Neural cell (in vitro differentiated cells): ENCODE measurements around the gene AGK. TPM values are rescaled to one million over a fixed set of nuclear protein-coding genes. Genes with fewer than 3 reads are reported as not detected.

Experiments
- H2AFZ ChIP-seq: fragments of 200-600, 300-800 bp; sonication (generic), shearing (Covaris generic); 2 replicates; pipeline ENCODE4 v1.6.0; 2014; ENCODE audit warnings: low read depth, mild to moderate bottlenecking, antibody characterized with exemption, low read length, moderate library complexity
- H3F3A ChIP-seq: fragments of 200-600 bp; shearing (Covaris generic); 2 replicates; pipeline ENCODE4 v1.6.1; 2016; ENCODE audit warnings: mild to moderate bottlenecking, moderate library complexity, mixed read lengths, antibody characterized with exemption, low read length; ENCODE audit not compliant: insufficient read depth, poor library complexity, severe bottlenecking
- H3K27ac ChIP-seq: fragments of 200-600, 300-800 bp; sonication (generic), shearing (Covaris generic); 2 replicates; pipeline ENCODE4 v1.5.1; 2014; ENCODE audit warnings: mild to moderate bottlenecking, low read length, moderate library complexity
- H3K27me3 ChIP-seq: fragments of 300-800, 200-600 bp; sonication (generic), shearing (Covaris generic); 2 replicates; pipeline ENCODE4 v1.6.0; 2014; ENCODE audit warnings: mild to moderate bottlenecking, low read depth, low read length, moderate library complexity; ENCODE audit not compliant: insufficient read depth
- H3K36me3 ChIP-seq: fragments of 300-800, 200-600 bp; sonication (generic), shearing (Covaris generic); 2 replicates; pipeline ENCODE4 v1.5.1; 2014; ENCODE audit warnings: mild to moderate bottlenecking, antibody characterized with exemption, low read length, moderate library complexity; ENCODE audit not compliant: insufficient read depth
- H3K4me2 ChIP-seq: fragments of 300-800, 200-600 bp; sonication (generic), shearing (Covaris generic); 2 replicates; pipeline ENCODE4 v1.6.0; 2014; ENCODE audit warnings: mild to moderate bottlenecking, low read length
- H3K4me3 ChIP-seq: fragments of 300-800, 200-600 bp; sonication (generic), shearing (Covaris generic); 2 replicates; pipeline ENCODE4 v1.5.1; 2014; ENCODE audit warnings: mild to moderate bottlenecking, low read length, moderate library complexity
- H3K79me2 ChIP-seq: fragments of 200-600 bp; shearing (Covaris generic); replicated peaks from 2 replicates; pipeline ENCODE4 v1.6.0; 2014; ENCODE audit warnings: mild to moderate bottlenecking, low read length, moderate library complexity; ENCODE audit not compliant: insufficient read depth
- H3K9ac ChIP-seq: fragments of 300-800, 200-600 bp; sonication (generic), shearing (Covaris generic); 2 replicates; pipeline ENCODE4 v1.6.1; 2016; ENCODE audit warnings: mild to moderate bottlenecking, low read length, mixed read lengths
- H3K9me2 ChIP-seq: fragments of 200-600 bp; shearing (Covaris generic); 2 replicates; pipeline ENCODE4 v1.6.1; 2016; ENCODE audit warnings: mild to moderate bottlenecking, low read length, mixed read lengths; ENCODE audit not compliant: insufficient read depth
- H3K9me3 ChIP-seq: fragments of 200-600, 300-800 bp; sonication (generic), shearing (Covaris generic); 2 replicates; pipeline ENCODE4 v1.6.1; 2016; ENCODE audit warnings: mild to moderate bottlenecking, mixed run types, low read length, moderate library complexity, mixed read lengths
- H4K20me1 ChIP-seq: fragments of 200-600 bp; shearing (Covaris generic); 2 replicates; pipeline ENCODE4 v1.6.1; 2016; ENCODE audit warnings: mild to moderate bottlenecking, mixed run types; ENCODE audit not compliant: insufficient read depth
- EP300 ChIP-seq: fragments of 450-650 bp; conservative IDR thresholded peaks from 2 replicates; pipeline ENCODE4 v1.6.1; 2014; ENCODE audit warnings: antibody characterized with exemption, mild to moderate bottlenecking, moderate library complexity; ENCODE audit not compliant: poor library complexity, severe bottlenecking
- EZH2 ChIP-seq: fragments of 200-600, 300-800 bp; shearing (Covaris generic), sonication (generic); IDR thresholded peaks from 2 replicates; pipeline ENCODE4 v1.6.1; 2014; ENCODE audit warnings: antibody characterized with exemption, low read length, borderline replicate concordance, mild to moderate bottlenecking; ENCODE audit not compliant: insufficient read depth, poor library complexity, severe bottlenecking
- MXI1 ChIP-seq: fragments of 450-650 bp; conservative IDR thresholded peaks from 2 replicates; pipeline ENCODE4 v1.6.1; 2014; ENCODE audit warnings: antibody characterized with exemption, mild to moderate bottlenecking; ENCODE audit not compliant: poor library complexity, severe bottlenecking
- POLR2AphosphoS5 ChIP-seq: IDR thresholded peaks from 2 replicates; pipeline ENCODE4 v1.6.1; 2012
- RAD21 ChIP-seq: fragments of 450-650 bp; conservative IDR thresholded peaks from 2 replicates; pipeline ENCODE4 v1.6.1; 2014; ENCODE audit warnings: antibody characterized with exemption, mild to moderate bottlenecking, moderate library complexity
- SMC3 ChIP-seq: fragments of 450-650 bp; conservative IDR thresholded peaks from 2 replicates; pipeline ENCODE4 v1.6.1; 2014; ENCODE audit warnings: antibody characterized with exemption, mild to moderate bottlenecking, moderate library complexity; ENCODE audit not compliant: poor library complexity
- TAF1 ChIP-seq: IDR thresholded peaks from 2 replicates; pipeline ENCODE4 v1.6.1; 2012; ENCODE audit warnings: low read depth
- polyA plus RNA-seq: library from polyadenylated mRNA; depleted of rRNA; stranded (reverse); fragments of >200 nt; gene quantifications from 2 replicates; pipeline ENCODE4 v1.2.3, GENCODE V29; 2014
- TF ChIP-seq, protein P1 (sequence below): fragments of 450-650 bp; IDR thresholded peaks from 2 replicates; pipeline ENCODE4 v1.5.1; 2014; ENCODE audit warnings: antibody characterized with exemption, mild to moderate bottlenecking, moderate library complexity; ENCODE audit not compliant: poor library complexity, severe bottlenecking
- TF ChIP-seq, protein P2 (sequence below): IDR thresholded peaks from 2 replicates; pipeline ENCODE4 v1.6.1; 2012; ENCODE audit warnings: borderline replicate concordance

Gene AGK
- polyA plus RNA-seq, 1 donor from 2014 or later, result 59.8 TPM

DNA sequence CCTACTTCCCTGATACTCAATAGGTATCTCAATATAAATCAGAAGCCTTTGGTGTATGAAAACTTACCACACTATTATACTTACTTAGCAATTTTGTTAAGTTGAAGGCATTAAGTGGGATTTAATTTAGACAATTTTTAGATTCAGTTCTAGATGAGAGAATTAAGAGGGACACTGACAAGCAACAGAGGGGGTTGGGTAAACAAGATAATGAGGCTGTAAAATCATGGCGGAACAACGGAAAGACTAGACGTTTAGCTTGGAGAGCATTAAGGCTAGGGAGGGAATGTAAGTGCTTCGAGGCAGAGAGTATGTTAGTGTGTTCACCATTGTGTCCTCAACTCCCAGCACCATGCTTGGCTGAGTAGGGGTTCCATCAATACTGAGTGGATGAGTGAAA, 79.4 kb downstream of the AGK start:
- no peaks in the 10 kb centered on the region for H4K20me1 ChIP-seq
- TF ChIP-seq SMC3 (no peak), EP300 (no peak), RAD21 (no peak), EZH2 (no peak), MXI1 (no peak)
- TF ChIP-seq, protein P1, sequence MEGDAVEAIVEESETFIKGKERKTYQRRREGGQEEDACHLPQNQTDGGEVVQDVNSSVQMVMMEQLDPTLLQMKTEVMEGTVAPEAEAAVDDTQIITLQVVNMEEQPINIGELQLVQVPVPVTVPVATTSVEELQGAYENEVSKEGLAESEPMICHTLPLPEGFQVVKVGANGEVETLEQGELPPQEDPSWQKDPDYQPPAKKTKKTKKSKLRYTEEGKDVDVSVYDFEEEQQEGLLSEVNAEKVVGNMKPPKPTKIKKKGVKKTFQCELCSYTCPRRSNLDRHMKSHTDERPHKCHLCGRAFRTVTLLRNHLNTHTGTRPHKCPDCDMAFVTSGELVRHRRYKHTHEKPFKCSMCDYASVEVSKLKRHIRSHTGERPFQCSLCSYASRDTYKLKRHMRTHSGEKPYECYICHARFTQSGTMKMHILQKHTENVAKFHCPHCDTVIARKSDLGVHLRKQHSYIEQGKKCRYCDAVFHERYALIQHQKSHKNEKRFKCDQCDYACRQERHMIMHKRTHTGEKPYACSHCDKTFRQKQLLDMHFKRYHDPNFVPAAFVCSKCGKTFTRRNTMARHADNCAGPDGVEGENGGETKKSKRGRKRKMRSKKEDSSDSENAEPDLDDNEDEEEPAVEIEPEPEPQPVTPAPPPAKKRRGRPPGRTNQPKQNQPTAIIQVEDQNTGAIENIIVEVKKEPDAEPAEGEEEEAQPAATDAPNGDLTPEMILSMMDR, result no peak
- H3K9ac ChIP-seq, result no peak overlapping the region
- no peaks in the 10 kb centered on the region for H3K79me2 ChIP-seq
- H2AFZ ChIP-seq, result no peak overlapping the region
- no peak overlapping the region for H3K4me2 ChIP-seq
- no peaks in the 10 kb centered on the region for H3F3A ChIP-seq
- H3K4me3 ChIP-seq, result no peak overlapping the region
- no peaks in the 10 kb centered on the region for H3K9me2 ChIP-seq
- no peak overlapping the region for H3K27ac ChIP-seq
- H3K27me3 ChIP-seq, result no peaks in the 10 kb centered on the region
- H3K9me3 ChIP-seq, result no peaks in the 10 kb centered on the region
- no peaks in the 10 kb centered on the region for H3K36me3 ChIP-seq

DNA sequence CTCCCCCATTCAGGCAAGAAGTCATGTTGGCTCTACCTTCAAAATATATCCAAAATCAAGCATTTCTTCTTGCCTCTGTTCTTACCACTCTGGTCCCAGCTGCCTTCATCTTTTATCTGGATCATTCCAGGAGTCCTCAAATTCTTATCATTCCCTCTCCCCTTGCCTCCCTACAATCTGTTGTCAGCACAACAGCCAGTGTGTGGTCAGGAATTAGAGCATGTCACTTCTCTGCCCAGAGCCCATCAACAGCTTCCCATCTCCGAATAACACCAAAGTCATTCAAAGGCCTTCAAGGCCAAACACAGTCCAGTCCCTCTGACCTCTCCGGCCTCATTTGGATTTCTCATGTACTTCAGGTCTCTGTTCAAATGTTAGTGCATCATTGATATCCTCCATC, 80.3 kb downstream of the AGK start:
- Histone ChIP-seq H3K27ac (no peak overlapping the region), H3F3A (no peaks in the 10 kb centered on the region), H3K27me3 (no peaks in the 10 kb centered on the region), H3K4me3 (no peak overlapping the region), H2AFZ (no peak overlapping the region), H3K9ac (no peak overlapping the region), H3K79me2 (no peaks in the 10 kb centered on the region), H3K4me2 (no peak overlapping the region), H4K20me1 (no peaks in the 10 kb centered on the region), H3K9me2 (no peaks in the 10 kb centered on the region), H3K9me3 (no peaks in the 10 kb centered on the region), H3K36me3 (no peaks in the 10 kb centered on the region)
- no peak for TF ChIP-seq TAF1
- TF ChIP-seq MXI1, result no peak
- TF ChIP-seq, protein P1, result no peak
- TF ChIP-seq POLR2AphosphoS5, result no peak
- TF ChIP-seq, protein P2, sequence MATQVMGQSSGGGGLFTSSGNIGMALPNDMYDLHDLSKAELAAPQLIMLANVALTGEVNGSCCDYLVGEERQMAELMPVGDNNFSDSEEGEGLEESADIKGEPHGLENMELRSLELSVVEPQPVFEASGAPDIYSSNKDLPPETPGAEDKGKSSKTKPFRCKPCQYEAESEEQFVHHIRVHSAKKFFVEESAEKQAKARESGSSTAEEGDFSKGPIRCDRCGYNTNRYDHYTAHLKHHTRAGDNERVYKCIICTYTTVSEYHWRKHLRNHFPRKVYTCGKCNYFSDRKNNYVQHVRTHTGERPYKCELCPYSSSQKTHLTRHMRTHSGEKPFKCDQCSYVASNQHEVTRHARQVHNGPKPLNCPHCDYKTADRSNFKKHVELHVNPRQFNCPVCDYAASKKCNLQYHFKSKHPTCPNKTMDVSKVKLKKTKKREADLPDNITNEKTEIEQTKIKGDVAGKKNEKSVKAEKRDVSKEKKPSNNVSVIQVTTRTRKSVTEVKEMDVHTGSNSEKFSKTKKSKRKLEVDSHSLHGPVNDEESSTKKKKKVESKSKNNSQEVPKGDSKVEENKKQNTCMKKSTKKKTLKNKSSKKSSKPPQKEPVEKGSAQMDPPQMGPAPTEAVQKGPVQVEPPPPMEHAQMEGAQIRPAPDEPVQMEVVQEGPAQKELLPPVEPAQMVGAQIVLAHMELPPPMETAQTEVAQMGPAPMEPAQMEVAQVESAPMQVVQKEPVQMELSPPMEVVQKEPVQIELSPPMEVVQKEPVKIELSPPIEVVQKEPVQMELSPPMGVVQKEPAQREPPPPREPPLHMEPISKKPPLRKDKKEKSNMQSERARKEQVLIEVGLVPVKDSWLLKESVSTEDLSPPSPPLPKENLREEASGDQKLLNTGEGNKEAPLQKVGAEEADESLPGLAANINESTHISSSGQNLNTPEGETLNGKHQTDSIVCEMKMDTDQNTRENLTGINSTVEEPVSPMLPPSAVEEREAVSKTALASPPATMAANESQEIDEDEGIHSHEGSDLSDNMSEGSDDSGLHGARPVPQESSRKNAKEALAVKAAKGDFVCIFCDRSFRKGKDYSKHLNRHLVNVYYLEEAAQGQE, result no peak
- no peak for TF ChIP-seq SMC3
- no peak for TF ChIP-seq EZH2
- no peak for TF ChIP-seq EP300
- TF ChIP-seq RAD21, result no peak
